ENCODE data around the gene CLINT1. TPM values are rescaled to one million over a fixed set of nuclear protein-coding genes. Genes with fewer than 3 reads are reported as not detected.
A peak's percentile ranks its signal among the peaks of the same experiment; 100 is the strongest.

The CLINT1 gene
- total and polyA plus RNA-seq, 5 donors: 27.0 to 77.0 (median 59.1) TPM

- Histone ChIP-seq H3K27ac (ENCODE audit: low read length) (no peak overlapping the region), H3K4me1 (ENCODE audit: control insufficient read depth, insufficient read depth, low read length) (no peaks in the 10 kb centered on the region), H3K27me3 (ENCODE audit: control insufficient read depth, insufficient read depth) (no peaks in the 10 kb centered on the region), H3K4me3 (ENCODE audit: low read length) (no peak overlapping the region), H3K9me3 (ENCODE audit: control insufficient read depth, low read length) (no peaks in the 10 kb centered on the region)
- WGBS: 75% methylated on average over 4 of the region's 4 CpGs
- ATAC-seq (no peak), DNase-seq (no peak)
- intact Hi-C loops (cut with DNase I): no loop called here
These were observed 65.6 kb downstream of the CLINT1 start for GRCh38 chr5:157793301-157793700.

GRCh38 chr5:157785801-157786200, 73.1 kb downstream of the CLINT1 start:
- ATAC-seq: no peak
- Histone ChIP-seq H3K4me3 (ENCODE audit: low read length) (no peak overlapping the region), H3K27ac (ENCODE audit: low read length) (no peak overlapping the region), H3K9me3 (ENCODE audit: control insufficient read depth, low read length) (no peaks in the 10 kb centered on the region), H3K27me3 (ENCODE audit: control insufficient read depth, insufficient read depth) (no peaks in the 10 kb centered on the region), H3K4me1 (ENCODE audit: control insufficient read depth, insufficient read depth, low read length) (peaks cover 1% of the 10 kb centered on the region)
- 90% methylated on average over 3 of the region's 3 CpGs for WGBS
- DNase-seq: no peak
- intact Hi-C loops (cut with DNase I): no loop called here

- no peak overlapping the region for H3K27ac ChIP-seq (ENCODE audit: low read length)
- peaks cover 1% of the 10 kb centered on the region for H3K4me1 ChIP-seq (ENCODE audit: control insufficient read depth, insufficient read depth, low read length)
- H3K9me3 ChIP-seq (ENCODE audit: control insufficient read depth, low read length): no peaks in the 10 kb centered on the region
- DNase-seq (no peak), ATAC-seq (no peak)
- no peak overlapping the region for H3K4me3 ChIP-seq (ENCODE audit: low read length)
- intact Hi-C loops (cut with DNase I): no loop called here
- no peaks in the 10 kb centered on the region for H3K27me3 ChIP-seq (ENCODE audit: control insufficient read depth, insufficient read depth)
- WGBS: 93% methylated on average over 6 of the region's 6 CpGs
These were observed 79.7 kb downstream of the CLINT1 start for GRCh38 chr5:157779221-157779620.

GRCh38 chr5:157778121-157778805, 80.7 kb downstream of the CLINT1 start:
- WGBS: 69% methylated on average over 8 of the region's 8 CpGs
- Histone ChIP-seq H3K27me3 (ENCODE audit: control insufficient read depth, insufficient read depth) (no peaks in the 10 kb centered on the region), H3K9me3 (ENCODE audit: control insufficient read depth, low read length) (no peaks in the 10 kb centered on the region), H3K4me1 (ENCODE audit: control insufficient read depth, insufficient read depth, low read length) (peaks cover 1% of the 10 kb centered on the region), H3K4me3 (ENCODE audit: low read length) (no peak overlapping the region), H3K27ac (ENCODE audit: low read length) (no peak overlapping the region)
- intact Hi-C loops (cut with DNase I): no loop called here
- ATAC-seq: no peak
- DNase-seq: no peak

GRCh38 chr5:157772127-157772526, 86.8 kb downstream of the CLINT1 start:
- 85% methylated on average over 10 of the region's 10 CpGs for WGBS
- ATAC-seq (no peak), DNase-seq (no peak)
- no peak overlapping the region for H3K27ac ChIP-seq (ENCODE audit: low read length)
- no peak overlapping the region for H3K4me3 ChIP-seq (ENCODE audit: low read length)
- intact Hi-C loops (cut with DNase I): no loop called here
- no peaks in the 10 kb centered on the region for H3K27me3 ChIP-seq (ENCODE audit: control insufficient read depth, insufficient read depth)
- peaks cover 5% of the 10 kb centered on the region for H3K4me1 ChIP-seq (ENCODE audit: control insufficient read depth, insufficient read depth, low read length)
- H3K9me3 ChIP-seq (ENCODE audit: control insufficient read depth, low read length): no peaks in the 10 kb centered on the region

- peaks cover 5% of the 10 kb centered on the region for H3K4me1 ChIP-seq (ENCODE audit: control insufficient read depth, insufficient read depth, low read length)
- no peaks in the 10 kb centered on the region for H3K27me3 ChIP-seq (ENCODE audit: control insufficient read depth, insufficient read depth)
- ATAC-seq (no peak), DNase-seq (no peak)
- intact Hi-C loops (cut with DNase I): no loop called here
- H3K27ac ChIP-seq (ENCODE audit: low read length): no peak overlapping the region
- no peaks in the 10 kb centered on the region for H3K9me3 ChIP-seq (ENCODE audit: control insufficient read depth, low read length)
- H3K4me3 ChIP-seq (ENCODE audit: low read length): no peak overlapping the region
- 98% methylated on average over 4 of the region's 4 CpGs for WGBS
These were observed 88.3 kb downstream of the CLINT1 start for GRCh38 chr5:157770665-157771064.

- Histone ChIP-seq H3K27me3 (ENCODE audit: control insufficient read depth, insufficient read depth) (no peaks in the 10 kb centered on the region), H3K27ac (ENCODE audit: low read length) (no peak overlapping the region), H3K4me1 (ENCODE audit: control insufficient read depth, insufficient read depth, low read length) (peaks cover 5% of the 10 kb centered on the region), H3K9me3 (ENCODE audit: control insufficient read depth, low read length) (no peaks in the 10 kb centered on the region), H3K4me3 (ENCODE audit: low read length) (no peak overlapping the region)
- ATAC-seq: no peak
- intact Hi-C loops (cut with DNase I): loop anchor here in 1 of 4 donors (10.0 kb wide), 1 partner anchor 1367 kb away; no protein-coding TSS in a partner anchor
- DNase-seq: no peak
- WGBS: 81% methylated on average over 3 of the region's 3 CpGs
These were observed 91.3 kb downstream of the CLINT1 start for GRCh38 chr5:157767689-157768088.

- 41% methylated on average over 1 of the region's 1 CpG for WGBS
- peaks cover 5% of the 10 kb centered on the region for H3K4me1 ChIP-seq (ENCODE audit: control insufficient read depth, insufficient read depth, low read length)
- H3K27ac ChIP-seq (ENCODE audit: low read length): no peak overlapping the region
- no peaks in the 10 kb centered on the region for H3K9me3 ChIP-seq (ENCODE audit: control insufficient read depth, low read length)
- intact Hi-C loops (cut with DNase I): loop anchor here in 1 of 4 donors (10.0 kb wide), 1 partner anchor 1368 kb away; no protein-coding TSS in a partner anchor
- no peak overlapping the region for H3K4me3 ChIP-seq (ENCODE audit: low read length)
- H3K27me3 ChIP-seq (ENCODE audit: control insufficient read depth, insufficient read depth): no peaks in the 10 kb centered on the region
- ATAC-seq (no peak), DNase-seq (no peak)
These were observed 92.0 kb downstream of the CLINT1 start for GRCh38 chr5:157766902-157767301.

GRCh38 chr5:157766442-157766841, 92.5 kb downstream of the CLINT1 start:
- ATAC-seq: no peak
- 96% methylated on average over 7 of the region's 7 CpGs for WGBS
- intact Hi-C loops (cut with DNase I): loop anchor here in 1 of 4 donors (10.0 kb wide), 1 partner anchor 1368 kb away; no protein-coding TSS in a partner anchor
- H3K27me3 ChIP-seq (ENCODE audit: control insufficient read depth, insufficient read depth): no peaks in the 10 kb centered on the region
- no peak overlapping the region for H3K27ac ChIP-seq (ENCODE audit: low read length)
- no peak for DNase-seq
- H3K9me3 ChIP-seq (ENCODE audit: control insufficient read depth, low read length): no peaks in the 10 kb centered on the region
- H3K4me3 ChIP-seq (ENCODE audit: low read length): no peak overlapping the region
- H3K4me1 ChIP-seq (ENCODE audit: control insufficient read depth, insufficient read depth, low read length): peaks cover 5% of the 10 kb centered on the region

- H3K4me1 ChIP-seq (ENCODE audit: control insufficient read depth, insufficient read depth, low read length): peaks cover 5% of the 10 kb centered on the region
- intact Hi-C loops (cut with DNase I): loop anchor here in 1 of 4 donors (10.0 kb wide), 1 partner anchor 1370 kb away; no protein-coding TSS in a partner anchor
- no peak for ATAC-seq
- DNase-seq: no peak
- H3K4me3 ChIP-seq (ENCODE audit: low read length): no peak overlapping the region
- no peak overlapping the region for H3K27ac ChIP-seq (ENCODE audit: low read length)
- 80% methylated on average over 6 of the region's 6 CpGs for WGBS
- H3K27me3 ChIP-seq (ENCODE audit: control insufficient read depth, insufficient read depth): no peaks in the 10 kb centered on the region
- H3K9me3 ChIP-seq (ENCODE audit: control insufficient read depth, low read length): no peaks in the 10 kb centered on the region
These were observed 94.4 kb downstream of the CLINT1 start for GRCh38 chr5:157764531-157764930.

GRCh38 chr5:157761690-157762621, 97.0 kb downstream of the CLINT1 start:
- H3K27me3 ChIP-seq (ENCODE audit: control insufficient read depth, insufficient read depth): no peaks in the 10 kb centered on the region
- no peaks in the 10 kb centered on the region for H3K4me1 ChIP-seq (ENCODE audit: control insufficient read depth, insufficient read depth, low read length)
- H3K9me3 ChIP-seq (ENCODE audit: control insufficient read depth, low read length): no peaks in the 10 kb centered on the region
- no peak overlapping the region for H3K27ac ChIP-seq (ENCODE audit: low read length)
- 39% methylated on average over 10 of the region's 10 CpGs for WGBS
- intact Hi-C loops (cut with DNase I): loop anchor here in 1 of 4 donors (10.0 kb wide), 1 partner anchor 1373 kb away; no protein-coding TSS in a partner anchor
- ATAC-seq (peak; percentile 80 to 89), DNase-seq (no peak)
- no peak overlapping the region for H3K4me3 ChIP-seq (ENCODE audit: low read length)

Data from right cardiac atrium (tissue), 5 donors.